Measurements from ENCODE around the gene ST13. TPM values are rescaled to one million over a fixed set of nuclear protein-coding genes. Genes with fewer than 3 reads are reported as not detected.

Gene ST13
- total RNA-seq, 1 experiment from 2014 or later = 136 TPM

DNA sequence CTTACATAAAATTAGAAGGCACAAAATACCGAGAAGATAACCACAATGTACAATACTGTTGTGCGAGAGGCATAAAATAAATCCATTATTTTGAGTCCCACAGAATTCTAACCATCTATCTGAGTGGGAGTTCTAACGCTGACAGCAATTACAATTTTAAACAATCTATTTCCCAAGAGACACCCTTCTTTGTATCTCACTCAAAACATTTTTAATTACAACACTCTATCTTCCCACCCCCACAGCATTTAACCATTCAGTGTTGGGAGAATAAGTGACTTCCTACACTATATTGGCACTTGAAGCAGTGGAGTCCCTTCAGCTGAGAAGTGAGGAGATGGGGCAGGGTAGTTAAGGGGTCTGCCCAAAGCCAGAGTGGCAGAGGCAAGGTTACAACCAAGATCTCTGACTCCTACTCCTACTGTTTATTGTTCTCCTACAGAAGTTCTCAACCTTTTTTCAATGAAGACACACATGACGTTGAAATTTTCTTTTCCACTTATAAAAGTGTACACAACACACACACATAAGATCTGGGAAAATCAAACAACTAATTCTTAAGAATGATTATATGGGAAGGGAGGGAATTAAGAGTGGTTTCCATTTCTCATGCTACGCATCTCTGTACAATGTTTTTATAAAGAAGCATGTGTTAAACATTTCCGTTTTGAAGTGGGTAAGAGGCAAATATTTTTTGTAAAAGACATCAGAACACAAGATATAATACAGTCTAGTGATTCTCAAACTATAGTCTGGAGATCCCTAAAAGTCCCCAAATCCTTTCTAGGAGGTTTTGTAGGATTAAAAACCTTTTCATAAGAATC is 48.2 kb downstream of the ST13 start:
- H4K20me1 ChIP-seq (ENCODE audit: low read length) = no peaks in the 10 kb centered on the region
- no peaks in the 10 kb centered on the region for H3F3A ChIP-seq (ENCODE audit: low read length, unreplicated experiment)
- ChIA-PET CTCF (no interaction called here), POLR2A (ENCODE audit: unreplicated experiment) (no interaction called here)
- DNase-seq = no peak
- H3K27ac ChIP-seq (ENCODE audit: low read length) = no peak overlapping the region
- no peaks in the 10 kb centered on the region for H3K27me3 ChIP-seq (ENCODE audit: low read length)
- H3K4me2 ChIP-seq (ENCODE audit: low read length) = no peak overlapping the region
- H3K4me3 ChIP-seq (ENCODE audit: low read length) = no peak overlapping the region
- no peak overlapping the region for H3K9ac ChIP-seq (ENCODE audit: low read length)
- H3K9me3 ChIP-seq (ENCODE audit: low read length) = no peaks in the 10 kb centered on the region
- H2AFZ ChIP-seq (ENCODE audit: low read length) = no peak overlapping the region
- TF ChIP-seq EZH2 (IDR thresholded peaks at IDR 0.05; ENCODE audit: low read length, unreplicated experiment) (no peak), EZH2phosphoT487 (IDR thresholded peaks at IDR 0.05; ENCODE audit: borderline replicate concordance, low read length) (no peak)
- H3K36me3 ChIP-seq (ENCODE audit: low read depth, low read length) = no peaks in the 10 kb centered on the region
- peaks cover 62% of the 10 kb centered on the region for H3K79me2 ChIP-seq (ENCODE audit: low read length)
- no peaks in the 10 kb centered on the region for H3K4me1 ChIP-seq (ENCODE audit: insufficient read depth, low read length)
- intact Hi-C loops (cut with micrococcal nuclease) = no loop called here
- ATAC-seq = no peak
- no peaks in the 10 kb centered on the region for H3K9me2 ChIP-seq (replicated peaks; ENCODE audit: low read length)
- BruUV-seq (replicated peaks) = no TSS peak

DNA sequence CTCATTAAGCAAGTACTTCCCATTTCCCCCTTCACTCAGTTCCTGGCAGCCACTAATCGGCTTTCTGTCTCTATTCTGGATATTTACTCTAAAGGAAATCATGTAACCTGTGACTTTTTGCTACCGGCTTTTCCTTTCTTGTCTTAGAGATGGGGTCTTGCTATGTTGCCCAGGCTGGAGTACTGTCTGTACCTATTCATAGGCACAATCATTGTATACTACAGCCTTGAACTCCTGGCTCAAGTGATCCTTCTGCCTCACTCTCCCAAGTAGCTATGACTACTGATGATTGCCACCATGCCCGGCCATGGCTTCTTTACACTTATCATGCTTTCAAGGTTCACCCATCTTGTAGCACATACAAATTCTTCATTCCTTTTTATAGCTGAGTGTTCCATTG is 49.7 kb downstream of the ST13 start:
- Histone ChIP-seq H4K20me1 (ENCODE audit: low read length) (no peaks in the 10 kb centered on the region), H3K4me3 (ENCODE audit: low read length) (no peak overlapping the region), H3F3A (ENCODE audit: low read length, unreplicated experiment) (no peaks in the 10 kb centered on the region), H2AFZ (ENCODE audit: low read length) (no peak overlapping the region), H3K4me2 (ENCODE audit: low read length) (no peak overlapping the region), H3K36me3 (ENCODE audit: low read depth, low read length) (no peaks in the 10 kb centered on the region), H3K9me2 (replicated peaks; ENCODE audit: low read length) (no peaks in the 10 kb centered on the region), H3K9me3 (ENCODE audit: low read length) (no peaks in the 10 kb centered on the region), H3K27me3 (ENCODE audit: low read length) (no peaks in the 10 kb centered on the region), H3K9ac (ENCODE audit: low read length) (no peak overlapping the region), H3K27ac (ENCODE audit: low read length) (no peak overlapping the region), H3K79me2 (ENCODE audit: low read length) (peaks cover 47% of the 10 kb centered on the region), H3K4me1 (ENCODE audit: insufficient read depth, low read length) (no peaks in the 10 kb centered on the region)
- intact Hi-C loops (cut with micrococcal nuclease) = no loop called here
- CTCF ChIA-PET = no interaction called here
- ATAC-seq (no peak), DNase-seq (no peak)
- POLR2A ChIA-PET (ENCODE audit: unreplicated experiment) = no interaction called here
- TF ChIP-seq EZH2phosphoT487 (IDR thresholded peaks at IDR 0.05; ENCODE audit: borderline replicate concordance, low read length) (no peak), EZH2 (IDR thresholded peaks at IDR 0.05; ENCODE audit: low read length, unreplicated experiment) (no peak)
- TF ChIP-seq, protein P1, sequence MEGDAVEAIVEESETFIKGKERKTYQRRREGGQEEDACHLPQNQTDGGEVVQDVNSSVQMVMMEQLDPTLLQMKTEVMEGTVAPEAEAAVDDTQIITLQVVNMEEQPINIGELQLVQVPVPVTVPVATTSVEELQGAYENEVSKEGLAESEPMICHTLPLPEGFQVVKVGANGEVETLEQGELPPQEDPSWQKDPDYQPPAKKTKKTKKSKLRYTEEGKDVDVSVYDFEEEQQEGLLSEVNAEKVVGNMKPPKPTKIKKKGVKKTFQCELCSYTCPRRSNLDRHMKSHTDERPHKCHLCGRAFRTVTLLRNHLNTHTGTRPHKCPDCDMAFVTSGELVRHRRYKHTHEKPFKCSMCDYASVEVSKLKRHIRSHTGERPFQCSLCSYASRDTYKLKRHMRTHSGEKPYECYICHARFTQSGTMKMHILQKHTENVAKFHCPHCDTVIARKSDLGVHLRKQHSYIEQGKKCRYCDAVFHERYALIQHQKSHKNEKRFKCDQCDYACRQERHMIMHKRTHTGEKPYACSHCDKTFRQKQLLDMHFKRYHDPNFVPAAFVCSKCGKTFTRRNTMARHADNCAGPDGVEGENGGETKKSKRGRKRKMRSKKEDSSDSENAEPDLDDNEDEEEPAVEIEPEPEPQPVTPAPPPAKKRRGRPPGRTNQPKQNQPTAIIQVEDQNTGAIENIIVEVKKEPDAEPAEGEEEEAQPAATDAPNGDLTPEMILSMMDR (conservative IDR thresholded peaks at IDR 0.05; ENCODE audit: low read depth, low read length) = no peak
- BruUV-seq (replicated peaks) = no TSS peak

DNA sequence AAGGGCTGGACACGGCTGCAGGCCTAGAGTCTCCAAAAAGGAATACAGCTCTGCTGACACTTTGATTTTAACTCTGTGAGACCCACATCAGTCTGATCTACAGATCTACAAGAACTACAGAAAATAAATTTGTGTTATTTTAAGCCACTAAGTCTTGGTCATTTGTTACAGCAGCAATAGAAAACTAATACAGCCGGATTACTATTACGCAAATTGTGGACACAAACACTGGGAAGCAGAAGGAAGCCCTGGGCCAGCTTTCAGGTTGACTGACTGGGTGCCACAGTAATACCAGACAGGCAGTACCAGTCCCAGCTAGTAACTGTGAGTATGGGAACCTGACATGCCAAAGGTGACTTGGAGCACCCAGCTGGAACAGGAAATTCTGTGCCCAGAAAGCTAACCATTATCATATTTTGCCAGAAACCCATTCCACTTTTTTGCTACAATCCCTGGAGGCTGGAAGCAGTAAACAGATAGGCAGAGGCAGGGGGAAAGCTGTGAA is 50.7 kb downstream of the ST13 start:
- Histone ChIP-seq H3K36me3 (ENCODE audit: low read depth, low read length) (no peaks in the 10 kb centered on the region), H2AFZ (ENCODE audit: low read length) (no peak overlapping the region), H3K9ac (ENCODE audit: low read length) (no peak overlapping the region), H3K27me3 (ENCODE audit: low read length) (no peaks in the 10 kb centered on the region), H4K20me1 (ENCODE audit: low read length) (no peaks in the 10 kb centered on the region), H3F3A (ENCODE audit: low read length, unreplicated experiment) (no peaks in the 10 kb centered on the region), H3K9me3 (ENCODE audit: low read length) (no peaks in the 10 kb centered on the region), H3K9me2 (replicated peaks; ENCODE audit: low read length) (no peaks in the 10 kb centered on the region), H3K4me2 (ENCODE audit: low read length) (no peak overlapping the region), H3K27ac (ENCODE audit: low read length) (no peak overlapping the region), H3K4me3 (ENCODE audit: low read length) (no peak overlapping the region), H3K4me1 (ENCODE audit: insufficient read depth, low read length) (no peaks in the 10 kb centered on the region), H3K79me2 (ENCODE audit: low read length) (peaks cover 41% of the 10 kb centered on the region)
- TF ChIP-seq, protein P1 (conservative IDR thresholded peaks at IDR 0.05; ENCODE audit: low read depth, low read length) = no peak
- no peak for TF ChIP-seq EZH2phosphoT487 (IDR thresholded peaks at IDR 0.05; ENCODE audit: borderline replicate concordance, low read length)
- no peak for TF ChIP-seq EZH2 (IDR thresholded peaks at IDR 0.05; ENCODE audit: low read length, unreplicated experiment)
- no peak for ATAC-seq
- ChIA-PET POLR2A (ENCODE audit: unreplicated experiment) (no interaction called here), CTCF (no interaction called here)
- no peak for DNase-seq
- BruUV-seq (replicated peaks) = no TSS peak
- intact Hi-C loops (cut with micrococcal nuclease) = no loop called here

All from PC-3 (cell line).